ENCODE measurements around the gene SEC16A.

Gene SEC16A

DNA sequence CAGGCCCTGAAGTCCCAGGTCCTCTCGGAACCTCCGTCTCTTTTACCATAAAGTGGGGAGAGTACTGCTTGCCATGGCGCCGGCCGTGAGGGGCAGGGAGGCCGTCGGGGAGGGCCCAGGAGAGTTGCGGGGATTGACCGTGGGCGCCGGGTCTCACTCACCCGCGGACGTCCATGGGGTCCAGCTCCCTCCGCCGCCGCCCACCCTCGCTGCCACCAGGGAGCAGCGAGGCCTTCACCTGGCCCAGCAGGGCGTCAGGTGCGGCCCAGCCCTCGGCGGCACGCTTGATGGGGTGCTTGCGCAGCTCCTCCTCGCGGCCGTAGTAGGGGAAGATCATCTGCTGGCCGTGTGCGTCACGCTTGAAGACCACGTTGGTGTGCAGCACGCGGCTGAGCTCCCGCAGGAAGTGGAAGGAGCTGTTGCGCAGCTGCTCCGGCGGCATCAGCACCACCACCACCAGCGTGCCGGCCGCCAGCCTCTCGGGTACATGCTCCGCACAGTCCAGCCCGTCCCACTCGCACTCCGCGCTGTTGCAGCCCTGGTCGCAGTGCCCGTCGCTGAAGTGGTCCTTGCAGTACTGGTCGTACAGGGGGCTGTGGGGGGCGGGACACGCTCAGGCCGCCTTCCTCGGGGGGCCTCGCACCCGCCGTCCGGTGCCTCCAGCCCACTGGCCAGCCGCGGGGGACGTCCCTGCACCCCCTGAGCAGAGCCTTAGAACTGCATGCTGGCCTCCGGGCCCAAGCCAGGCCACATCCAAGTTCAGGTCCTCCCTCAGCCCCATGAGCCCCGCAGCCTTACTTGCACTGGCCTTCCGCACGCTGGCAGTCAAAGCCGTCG is 21.9 kb upstream of the SEC16A start:
- no peak for DNase-seq (ENCODE audit: low read depth in 2 of 2, low spot score in 1 of 2)

DNA sequence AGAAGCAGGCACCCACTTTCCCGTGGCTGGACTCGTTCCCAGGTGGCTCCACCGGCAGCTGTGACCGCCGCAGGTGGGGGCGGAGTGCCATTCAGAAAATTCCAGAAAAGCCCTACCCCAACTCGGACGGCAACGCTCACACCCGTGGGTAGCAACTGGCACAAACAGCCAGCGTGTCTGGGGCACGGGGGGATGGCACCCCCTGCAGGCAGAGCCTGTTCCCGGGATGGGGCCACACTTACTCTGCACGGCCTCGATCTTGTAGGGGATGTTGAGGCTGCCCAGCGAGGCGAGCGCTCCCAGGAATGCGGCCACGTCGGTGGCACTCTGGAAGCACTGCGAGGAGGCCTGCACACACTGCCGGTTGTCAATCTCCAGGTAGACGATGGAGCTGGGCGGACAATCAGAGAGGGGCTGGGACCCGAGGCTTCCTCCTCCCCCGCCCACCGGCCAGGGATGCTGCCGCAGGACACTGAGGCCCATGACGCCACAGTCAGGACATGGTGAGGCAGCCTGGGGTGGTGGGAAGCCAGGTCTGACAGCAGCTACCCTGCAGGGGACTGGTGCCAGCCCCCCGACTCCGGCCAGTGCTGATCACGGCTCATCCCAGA is 20.2 kb upstream of the SEC16A start:
- no peak for DNase-seq (ENCODE audit: low read depth in 2 of 2, low spot score in 1 of 2)

DNA sequence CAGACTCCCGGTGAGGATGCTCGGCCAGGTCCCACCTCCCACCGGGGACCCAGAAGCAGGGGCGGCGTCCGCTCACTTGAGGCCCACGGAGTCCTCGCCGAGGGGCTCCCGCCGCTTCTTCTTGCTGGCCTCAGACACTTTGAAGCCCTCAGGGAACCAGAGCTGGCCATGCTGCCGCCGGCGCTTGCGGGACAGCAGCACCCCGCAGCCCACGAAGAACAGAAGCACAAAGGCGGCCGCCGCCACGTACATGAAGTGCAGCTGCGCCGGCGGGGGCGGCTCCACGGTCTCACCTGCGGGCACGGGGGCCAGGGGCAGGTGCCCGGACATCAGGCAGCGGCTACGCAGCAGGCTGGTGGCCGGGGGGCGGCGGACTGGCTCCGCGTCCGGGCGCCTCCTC is 19.4 kb upstream of the SEC16A start:
- no peak for DNase-seq (ENCODE audit: low read depth in 2 of 2, low spot score in 1 of 2)

DNA sequence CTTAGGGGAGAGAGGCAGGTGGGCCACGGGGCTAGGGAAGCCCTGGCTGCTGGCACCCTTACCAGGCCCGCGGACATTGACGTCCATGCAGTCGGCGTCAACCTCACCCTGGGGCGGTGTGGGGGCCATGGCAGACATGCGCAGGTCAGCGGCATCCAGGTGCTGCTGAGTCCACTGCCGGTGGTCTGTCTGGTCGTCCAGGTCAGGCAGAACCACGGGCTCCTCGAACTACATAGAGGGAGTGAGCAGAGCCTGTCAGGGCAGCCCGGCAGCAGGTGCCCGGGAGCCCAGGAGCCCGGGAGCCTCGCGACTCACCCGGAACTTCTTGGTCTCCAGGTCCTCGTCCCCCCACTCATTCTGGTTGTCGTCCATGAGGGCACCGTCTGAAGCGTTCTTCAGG is 18.8 kb upstream of the SEC16A start:
- DNase-seq (ENCODE audit: low read depth in 2 of 2, low spot score in 1 of 2): no peak

DNA sequence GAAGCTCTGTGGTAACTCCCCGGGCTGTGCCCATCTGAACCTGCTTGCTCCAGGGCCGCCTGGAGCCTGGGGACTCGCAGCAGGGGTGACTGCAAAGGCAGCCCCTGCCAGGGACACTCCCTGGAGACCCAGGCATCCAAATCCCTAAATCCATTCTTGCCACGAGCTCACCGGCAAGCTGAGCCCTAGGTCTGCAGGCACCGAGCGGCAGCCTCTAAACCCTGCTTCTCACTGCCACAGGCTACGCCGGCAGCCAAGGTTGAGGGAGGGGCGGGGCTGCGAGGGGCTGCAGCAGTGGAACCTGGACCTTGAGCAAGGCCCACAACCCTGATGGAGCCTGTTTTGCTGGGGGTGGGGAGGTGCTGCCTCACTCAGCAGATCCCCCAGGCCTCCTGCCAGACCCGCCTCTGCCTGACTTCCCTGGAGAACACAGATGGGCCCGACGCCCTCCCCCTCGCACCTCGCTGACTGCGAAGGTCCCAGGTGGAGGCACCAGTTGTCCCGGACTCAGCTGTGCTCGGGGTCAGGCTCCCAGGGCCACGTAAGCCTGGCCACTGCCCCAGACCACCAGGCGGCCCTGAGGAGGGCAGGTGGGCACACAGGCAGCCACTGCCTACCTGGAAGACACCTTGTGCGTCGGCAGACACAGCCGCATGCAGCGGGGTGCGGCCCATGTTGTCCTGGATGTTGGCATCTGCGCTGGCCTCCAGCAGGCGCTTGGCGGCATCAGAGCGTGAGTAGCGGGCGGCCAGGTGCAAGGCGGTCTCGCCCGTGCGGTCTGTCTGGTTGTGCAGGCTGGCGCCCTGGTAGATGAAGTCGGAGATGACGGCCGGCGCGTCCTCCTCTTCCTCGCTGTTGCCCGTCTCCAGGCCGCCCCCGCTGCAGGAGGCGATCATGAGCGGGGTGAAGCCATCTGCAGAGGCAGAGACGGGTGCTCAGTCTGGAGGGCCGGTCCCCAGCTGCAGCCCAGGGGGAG is 17.4 kb upstream of the SEC16A start:
- DNase-seq (ENCODE audit: low read depth in 2 of 2, low spot score in 1 of 2): no peak

DNA sequence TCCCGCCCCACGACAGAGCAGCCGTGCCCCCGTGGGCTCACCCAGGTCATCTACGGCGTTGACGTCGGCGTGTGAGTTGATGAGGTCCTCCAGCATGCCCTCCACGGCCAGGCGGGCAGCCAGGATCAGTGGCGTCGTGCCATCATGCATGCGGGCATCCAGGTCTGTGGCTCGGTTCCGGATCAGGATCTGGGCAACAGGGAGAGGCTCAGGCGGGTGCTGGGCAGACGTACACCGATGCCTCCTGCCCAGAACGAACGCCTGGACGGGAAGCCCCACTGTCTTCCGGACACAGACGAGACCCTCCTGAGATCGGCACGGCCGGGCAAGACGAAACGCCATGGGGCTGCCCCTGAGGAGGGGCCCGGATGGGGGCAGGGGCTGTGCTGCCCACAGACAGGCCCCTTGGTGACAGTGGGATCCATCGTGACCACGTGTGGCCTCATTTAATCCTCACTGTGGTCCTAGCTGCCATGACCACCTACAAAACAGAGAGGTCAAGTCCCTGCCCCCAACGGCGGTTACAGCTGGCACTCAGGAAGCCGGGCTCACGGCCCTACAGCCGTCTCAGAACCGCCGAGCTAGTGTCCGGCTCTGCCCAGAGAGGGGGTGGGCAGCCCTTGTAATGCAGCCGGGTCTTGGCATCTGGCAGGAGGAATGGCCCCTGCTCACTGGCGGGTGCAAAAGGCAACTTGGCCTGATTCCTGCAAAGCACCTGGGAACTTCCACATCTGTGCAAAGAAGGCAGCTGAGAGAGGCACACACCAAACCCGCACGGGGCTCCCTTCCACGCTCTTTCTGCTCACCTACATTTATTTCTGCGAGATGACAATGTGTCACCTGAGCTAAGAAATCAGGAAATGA is 16.5 kb upstream of the SEC16A start:
- no peak for DNase-seq (ENCODE audit: low read depth in 2 of 2, low spot score in 1 of 2)

DNA sequence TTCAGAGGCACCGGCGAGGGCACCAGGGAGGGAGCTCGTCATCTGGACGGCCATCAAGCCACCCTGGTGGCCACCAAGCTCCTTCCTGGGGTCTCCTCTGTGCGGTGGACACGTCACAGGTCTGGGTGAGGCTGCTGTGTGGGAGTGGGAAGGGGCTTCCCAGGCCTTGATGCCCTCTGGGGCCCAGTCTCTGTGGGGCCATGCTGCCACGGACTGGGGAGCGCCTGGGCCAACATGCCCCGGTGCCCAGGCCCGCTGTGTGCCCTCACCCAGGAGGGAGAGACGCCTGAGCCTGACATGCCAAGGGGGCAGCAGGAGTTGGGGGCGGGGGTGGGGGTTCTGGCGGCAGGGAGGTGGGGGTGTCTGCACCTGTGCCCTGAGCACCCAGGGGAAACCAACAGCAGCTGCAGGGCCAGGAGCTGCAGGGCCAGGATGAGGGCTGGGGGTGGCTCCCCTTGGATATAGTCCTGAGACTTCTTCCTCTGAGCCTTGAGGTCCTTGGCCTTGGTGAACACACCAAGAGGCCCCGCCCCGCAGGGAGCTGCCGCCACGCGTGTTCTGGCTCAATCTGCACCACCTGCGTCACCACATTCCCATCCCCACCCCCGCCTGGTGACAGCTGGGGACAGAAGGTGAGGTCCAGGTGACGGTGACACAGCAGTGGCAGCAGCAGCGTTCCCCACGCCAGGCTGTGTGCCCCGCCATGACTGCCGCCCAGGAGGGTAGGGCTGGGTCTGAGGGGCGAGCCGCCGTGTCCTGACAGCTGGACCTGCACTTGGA is 15.3 kb upstream of the SEC16A start:
- DNase-seq (ENCODE audit: low read depth in 2 of 2, low spot score in 1 of 2): no peak

DNA sequence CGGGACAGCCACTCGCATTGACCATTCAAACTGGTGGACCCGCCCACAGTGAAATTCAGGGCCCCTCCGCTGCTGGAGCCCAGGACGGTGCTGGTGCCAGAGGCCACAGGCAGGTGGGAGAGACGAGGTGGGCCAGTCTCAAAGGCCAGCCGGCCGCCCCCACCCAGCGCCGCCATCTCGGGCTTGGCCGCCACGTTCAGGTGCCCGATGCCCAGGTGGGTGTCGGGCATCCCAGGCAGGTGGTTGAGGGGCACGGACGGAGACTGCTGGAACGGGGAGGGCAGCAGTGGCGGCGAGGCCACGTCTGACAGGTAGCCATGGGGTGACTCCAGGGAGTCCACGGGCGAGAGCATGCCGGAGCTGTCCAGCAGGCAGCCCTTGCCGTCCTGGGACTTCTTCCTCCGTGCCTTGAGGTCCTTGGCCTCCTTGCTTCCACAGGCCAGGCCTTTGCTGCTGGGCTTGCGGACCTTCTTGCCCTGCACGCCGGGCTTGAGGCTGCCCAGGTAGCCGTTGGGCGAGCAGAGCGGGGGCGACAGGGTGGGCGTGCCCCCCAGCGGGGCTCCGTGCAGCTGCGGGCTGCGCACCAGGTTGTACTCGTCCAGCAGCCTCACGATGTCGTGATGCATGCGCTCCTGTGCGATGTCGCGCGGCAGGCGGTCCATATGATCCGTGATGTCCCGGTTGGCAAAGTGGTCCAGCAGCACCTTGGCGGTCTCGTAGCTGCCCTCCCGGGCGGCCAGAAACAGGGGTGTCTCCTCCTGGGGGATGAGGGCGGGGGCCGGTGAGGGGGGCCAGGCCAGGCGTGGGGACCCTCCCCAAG is 14.2 kb upstream of the SEC16A start:
- no peak for DNase-seq (ENCODE audit: low read depth in 2 of 2, low spot score in 1 of 2)

DNA sequence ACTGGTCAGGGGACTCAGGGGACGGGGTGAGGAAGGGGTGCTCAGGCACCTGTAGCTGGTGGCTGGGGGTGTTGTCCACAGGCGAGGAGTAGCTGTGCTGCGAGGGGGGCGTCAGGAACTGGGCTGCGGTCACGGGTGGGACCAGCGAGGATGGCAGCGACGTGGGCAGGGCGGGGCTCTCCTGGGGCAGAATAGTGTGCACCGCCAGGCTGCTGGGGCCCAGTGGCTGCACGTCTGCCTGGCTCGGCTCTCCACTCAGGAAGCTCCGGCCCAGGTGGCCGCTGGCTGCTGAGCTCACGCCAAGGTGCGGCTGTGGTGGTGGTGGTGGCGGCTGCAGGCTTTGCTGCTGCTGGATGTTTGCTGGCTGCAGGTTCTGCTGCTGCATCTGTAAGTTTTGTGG is 13.3 kb upstream of the SEC16A start:
- DNase-seq (ENCODE audit: low read depth in 2 of 2, low spot score in 1 of 2): no peak

DNA sequence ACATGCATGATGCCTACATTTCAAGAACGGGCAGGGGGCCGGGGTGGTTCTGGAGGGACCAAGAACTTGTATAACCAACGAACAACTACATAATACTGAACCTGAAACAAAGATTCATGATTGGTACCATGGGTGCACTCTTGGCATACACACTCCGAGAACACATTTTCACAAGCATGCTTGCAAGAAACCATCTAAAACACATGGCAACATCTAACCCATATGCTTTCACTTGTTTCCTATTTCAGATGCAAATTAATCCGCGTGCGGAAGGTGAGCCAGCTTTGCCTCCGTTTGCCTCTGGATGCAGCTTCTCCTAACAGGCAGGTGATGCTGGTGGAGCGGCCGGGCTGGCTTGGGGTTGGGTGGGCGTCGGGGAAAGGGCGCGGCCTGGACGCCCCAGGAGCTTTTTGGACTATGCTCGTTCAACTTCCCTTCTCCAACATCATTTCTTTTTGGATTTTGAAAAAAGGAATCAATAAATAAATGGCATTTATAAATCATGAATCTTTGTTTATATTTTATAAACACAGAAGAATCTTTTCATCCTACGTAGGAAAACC is 12.5 kb upstream of the SEC16A start:
- no peak for DNase-seq (ENCODE audit: low read depth in 2 of 2, low spot score in 1 of 2)

DNA sequence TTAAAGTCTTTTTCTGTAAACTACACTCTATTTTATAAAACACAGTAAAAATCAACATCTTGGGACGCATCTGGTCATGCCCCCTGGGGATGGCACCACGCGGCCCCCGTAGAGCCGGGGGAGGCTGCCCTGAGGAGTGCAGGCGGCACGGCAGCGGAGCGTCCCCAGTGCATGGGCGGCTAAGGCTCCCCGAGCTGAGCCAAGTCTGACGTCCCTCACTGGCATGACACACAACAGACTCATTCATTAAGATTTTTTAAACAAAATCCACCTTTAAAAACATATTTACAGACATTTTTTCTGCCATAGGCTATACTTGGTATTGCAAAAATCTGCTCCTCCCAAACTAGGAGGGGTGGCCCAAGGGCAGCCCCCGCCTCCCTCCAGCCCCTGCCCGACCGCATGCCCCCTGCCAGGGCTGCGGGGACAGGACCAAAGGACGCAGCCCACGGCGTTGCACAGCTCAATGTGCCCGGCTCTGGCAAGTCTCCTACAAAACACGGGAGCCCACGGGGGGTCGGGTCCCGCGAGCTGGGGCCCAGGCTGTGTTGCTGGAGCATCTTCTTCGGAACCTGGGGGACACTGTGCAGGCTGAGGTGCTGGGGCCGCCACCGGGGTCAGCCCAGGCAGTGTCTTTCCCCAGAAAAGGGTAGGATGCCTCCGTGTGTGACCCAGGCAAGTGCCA is 11.8 kb upstream of the SEC16A start:
- no peak for DNase-seq (ENCODE audit: low read depth in 2 of 2, low spot score in 1 of 2)

DNA sequence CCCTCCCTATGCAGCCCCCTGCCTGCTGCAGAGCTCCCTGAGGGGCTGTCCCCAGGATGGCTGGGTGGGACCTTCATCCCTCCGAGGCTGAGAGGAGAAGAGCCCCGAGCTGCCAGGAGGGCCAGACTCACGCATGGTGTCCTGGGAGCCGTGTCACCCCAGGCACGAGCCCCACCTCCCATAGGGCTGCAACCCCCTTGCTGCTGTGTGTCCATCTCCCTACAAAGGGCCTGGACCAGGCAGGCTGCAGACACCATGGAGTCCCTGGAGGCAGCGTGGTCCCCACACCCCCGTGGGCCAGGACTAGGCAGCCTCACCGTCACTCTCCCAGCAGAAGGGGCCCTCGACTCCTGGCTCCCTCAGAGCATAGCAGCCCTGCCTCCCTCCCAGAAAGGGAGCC is 11.2 kb upstream of the SEC16A start:
- DNase-seq (ENCODE audit: low read depth in 2 of 2, low spot score in 1 of 2): no peak

DNA sequence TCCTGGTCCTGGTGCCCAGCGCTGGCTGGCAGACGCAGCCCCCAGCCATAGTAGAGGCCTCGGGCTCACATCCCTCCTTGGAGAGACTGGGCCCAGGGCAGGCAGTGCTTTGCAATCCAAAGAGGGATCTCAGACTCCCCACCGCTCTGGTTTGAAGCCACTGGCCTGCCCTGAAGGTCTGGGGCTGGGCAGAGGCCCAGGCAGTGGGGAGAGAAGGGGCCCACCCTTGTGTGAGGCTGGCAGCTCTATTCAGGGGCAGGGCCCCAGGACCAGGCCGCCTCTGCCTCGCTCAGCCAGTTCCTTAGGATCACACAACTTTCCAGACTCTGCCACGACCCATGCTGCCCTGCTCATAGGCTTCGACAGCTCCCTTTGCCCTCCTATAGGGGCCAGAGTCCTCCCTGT is 10.7 kb upstream of the SEC16A start:
- DNase-seq (ENCODE audit: low read depth in 2 of 2, low spot score in 1 of 2): no peak

DNA sequence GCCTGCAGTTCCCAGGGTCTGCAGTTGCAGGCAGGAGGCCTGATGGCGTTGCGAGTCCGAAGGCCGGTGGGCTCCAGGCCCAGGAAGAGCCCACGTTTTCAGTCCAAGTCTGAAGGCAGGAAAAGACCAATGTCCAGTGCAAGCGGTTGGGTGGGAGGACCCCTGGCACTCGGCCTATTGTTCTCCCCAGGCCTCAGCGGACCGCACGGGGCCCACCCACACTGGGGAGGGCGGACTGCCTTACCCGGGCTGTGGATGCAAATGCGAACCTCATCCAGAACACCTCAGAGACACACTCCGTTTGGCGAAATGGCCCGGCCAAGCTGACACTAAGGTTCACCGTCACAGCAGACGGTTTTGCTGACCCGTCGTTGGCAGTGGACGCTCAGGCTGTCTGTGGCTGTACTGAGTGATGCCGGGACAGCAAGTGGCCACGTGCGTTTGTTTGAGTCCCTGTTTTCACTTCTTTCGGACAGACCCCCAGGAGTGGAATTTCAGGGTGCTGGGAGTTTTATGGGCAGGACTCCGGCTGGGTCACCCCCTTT is 10.2 kb upstream of the SEC16A start:
- no peak for DNase-seq (ENCODE audit: low read depth in 2 of 2, low spot score in 1 of 2)

DNA sequence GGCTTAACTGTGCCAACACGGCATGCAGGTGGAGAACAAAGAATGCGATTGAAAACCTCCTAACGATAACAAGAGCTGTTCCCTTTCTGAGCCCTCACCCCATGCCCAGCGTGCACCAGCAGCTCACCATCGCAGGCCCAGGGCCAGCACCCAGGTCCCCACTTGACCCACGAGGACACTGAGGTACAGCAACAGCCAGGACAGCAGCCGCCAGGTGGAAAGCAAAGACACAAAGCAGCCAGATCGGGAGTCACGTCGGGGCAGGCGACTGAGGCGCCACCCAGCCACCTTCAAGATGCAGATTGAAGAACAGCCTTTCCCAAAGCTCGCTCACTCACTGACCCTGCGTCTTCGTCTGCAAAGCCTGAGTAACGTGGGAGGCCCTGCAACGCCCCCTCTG is 6.9 kb upstream of the SEC16A start:
- no peak for DNase-seq (ENCODE audit: low read depth in 2 of 2, low spot score in 1 of 2)

DNA sequence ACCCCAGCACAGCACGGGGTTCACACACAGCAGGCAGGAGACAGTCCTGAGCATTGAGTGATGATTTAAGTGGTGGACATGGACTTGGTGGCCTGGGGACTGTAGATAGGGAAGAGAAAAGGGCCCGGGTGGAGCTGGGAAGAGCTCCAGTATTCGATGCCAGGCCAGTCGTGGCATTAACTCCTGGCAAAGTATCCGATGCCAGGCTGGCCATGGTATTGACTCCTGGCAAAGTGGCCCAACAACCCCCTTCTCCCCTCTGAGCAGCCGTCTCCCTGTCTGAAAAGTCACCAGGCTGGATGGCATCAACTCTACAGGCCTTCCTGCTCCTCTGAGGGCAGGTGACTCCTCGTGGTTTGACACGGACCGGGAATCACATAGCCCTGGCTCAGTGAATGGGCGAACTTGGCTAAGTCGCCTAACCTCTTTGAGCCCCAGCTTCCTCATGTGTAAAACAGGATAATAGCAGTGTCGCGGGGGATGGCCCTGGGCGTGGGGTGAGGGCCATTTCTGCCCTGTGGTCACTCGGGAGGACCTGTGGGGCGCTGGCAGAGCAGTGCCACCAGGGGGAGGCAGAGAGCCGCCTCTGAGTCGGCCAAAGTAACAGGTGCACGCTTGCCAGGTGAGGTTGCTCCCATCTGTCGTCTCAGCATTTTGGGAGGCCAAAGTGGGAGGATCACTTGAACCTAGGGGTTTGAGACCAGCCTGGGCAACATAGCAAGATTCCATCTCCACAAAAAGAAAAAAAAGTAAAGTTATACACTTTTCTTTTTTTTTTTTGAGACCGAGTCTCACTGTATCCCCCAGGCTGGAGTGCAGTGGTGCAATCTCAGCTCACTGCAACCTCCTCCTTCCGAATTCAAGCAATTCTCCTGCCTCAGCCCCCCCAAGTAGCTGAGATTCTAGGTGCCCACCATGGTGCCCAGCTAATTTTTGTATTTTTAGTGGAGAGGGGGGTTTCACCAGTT is 5.7 kb upstream of the SEC16A start:
- DNase-seq (ENCODE audit: low read depth in 2 of 2, low spot score in 1 of 2): peak; percentile 47 to 61

DNA sequence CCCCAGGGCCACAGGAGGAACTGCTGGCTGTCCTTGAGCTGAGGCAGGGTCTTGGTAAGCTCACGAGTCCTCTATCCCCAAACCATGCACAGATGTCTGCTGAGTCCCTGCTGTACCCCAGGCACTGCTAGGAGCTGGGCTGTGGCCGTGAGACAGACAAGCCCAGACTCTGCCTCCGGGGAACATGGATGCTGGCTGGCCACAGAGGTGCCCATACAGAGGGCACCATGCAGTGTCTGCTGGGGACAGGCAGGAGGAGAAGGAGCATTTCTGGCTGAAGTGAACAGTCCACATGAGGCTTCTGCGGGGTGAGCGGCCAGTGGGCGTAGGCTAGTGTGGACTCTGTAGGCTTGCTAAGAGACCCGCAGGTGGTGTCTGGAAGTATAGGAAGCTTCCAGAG is 4.8 kb upstream of the SEC16A start:
- DNase-seq (ENCODE audit: low read depth in 2 of 2, low spot score in 1 of 2): no peak

All from stimulated activated CD8-positive, alpha-beta memory T cell treated with anti-CD3 and anti-CD28 coated beads, Interleukin-4, amount 100 ng/mL, for 1 hour (primary cell).